SW 1271 (cell line): ENCODE measurements around the gene SLC1A3.

Experiments used
- DNase-seq, 2 experiments: peaks; one replicate each; lab custom pipeline; 2025; lab: John Stamatoyannopoulos, UW

SLC1A3 gene

DNA sequence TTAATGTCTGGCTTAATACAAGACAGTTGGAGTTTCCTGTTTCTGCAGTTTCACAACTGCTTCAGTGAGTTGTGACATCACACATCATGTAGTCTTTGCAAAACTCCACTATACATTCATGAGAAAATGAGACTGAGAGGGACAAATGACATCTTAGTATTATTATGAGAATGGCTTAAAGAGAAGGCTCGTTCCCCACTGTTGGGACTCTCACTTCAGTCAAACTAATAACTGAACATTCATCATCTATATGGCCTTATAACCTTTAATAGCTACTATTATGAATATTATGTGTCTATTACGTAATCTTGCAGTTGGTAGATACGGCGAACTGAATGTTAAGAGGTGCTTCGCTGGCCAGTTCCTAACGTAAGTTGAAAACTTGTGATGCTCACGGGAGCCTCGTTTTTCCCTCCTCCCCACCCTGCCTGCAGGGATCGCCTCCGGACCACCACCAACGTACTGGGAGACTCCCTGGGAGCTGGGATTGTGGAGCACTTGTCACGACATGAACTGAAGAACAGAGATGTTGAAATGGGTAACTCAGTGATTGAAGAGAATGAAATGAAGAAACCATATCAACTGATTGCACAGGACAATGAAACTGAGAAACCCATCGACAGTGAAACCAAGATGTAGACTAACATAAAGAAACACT lies 79.4 kb downstream of the SLC1A3 start:
- no peak for DNase-seq

DNA sequence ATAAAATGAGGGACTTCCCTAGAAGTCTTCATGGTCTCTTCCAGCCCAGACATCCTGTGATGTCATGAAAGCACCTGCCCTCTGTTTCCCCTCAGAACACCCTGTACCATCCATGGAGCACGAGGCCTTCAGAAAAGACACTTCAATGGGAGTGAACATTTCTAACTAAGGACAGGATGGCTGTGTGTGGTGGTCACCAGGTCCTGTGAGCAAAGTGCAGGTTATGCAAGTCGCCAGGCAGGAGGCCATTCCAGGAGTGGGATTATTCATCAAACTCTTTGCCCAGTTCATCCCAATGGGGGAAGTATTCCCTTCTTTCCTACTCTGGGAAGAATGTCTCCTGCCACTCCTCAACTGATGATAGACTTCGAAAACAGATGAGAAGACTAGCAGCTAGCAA lies 80.5 kb downstream of the SLC1A3 start:
- no peak for DNase-seq

DNA sequence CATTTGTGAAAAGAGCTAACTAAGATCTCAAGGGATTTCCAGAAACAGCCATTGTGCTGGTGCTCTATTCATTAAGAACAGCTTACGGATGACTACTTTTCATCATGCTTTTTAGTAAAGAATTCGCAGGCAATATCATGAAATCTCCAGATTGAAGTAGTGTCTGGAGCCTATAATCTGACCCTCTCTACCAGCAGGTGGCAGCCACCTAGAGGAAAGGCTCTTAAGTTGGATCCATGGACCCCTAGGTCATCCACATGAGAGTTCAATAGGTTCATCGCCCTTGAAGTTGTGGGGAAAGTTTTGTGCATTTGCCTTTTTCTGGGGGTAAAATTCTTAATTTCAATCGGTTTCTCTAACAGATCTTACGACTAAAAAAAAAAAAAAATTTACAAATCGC lies 82.3 kb downstream of the SLC1A3 start:
- DNase-seq, result peak in 1 of 2 experiments; percentile 36

DNA sequence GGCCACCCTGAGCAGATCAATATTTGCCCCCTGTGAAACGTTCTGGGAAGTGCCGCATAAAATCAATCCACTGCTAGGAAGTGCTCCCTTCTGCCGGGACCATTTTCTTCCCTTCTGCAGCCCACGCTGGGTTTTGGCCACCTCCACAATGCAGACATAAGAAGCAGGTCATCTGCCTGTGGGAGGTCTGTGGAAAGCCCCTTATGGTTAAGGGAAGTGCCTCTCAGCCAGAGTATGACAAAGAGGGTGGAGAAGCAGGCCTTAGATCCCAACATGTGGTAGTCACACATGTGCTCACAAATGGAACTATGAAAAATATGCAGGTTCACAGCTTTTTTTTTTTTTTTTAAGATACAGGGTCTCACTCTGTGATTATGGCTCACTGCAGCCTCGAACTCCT lies 82.8 kb downstream of the SLC1A3 start:
- no peak for DNase-seq

DNA sequence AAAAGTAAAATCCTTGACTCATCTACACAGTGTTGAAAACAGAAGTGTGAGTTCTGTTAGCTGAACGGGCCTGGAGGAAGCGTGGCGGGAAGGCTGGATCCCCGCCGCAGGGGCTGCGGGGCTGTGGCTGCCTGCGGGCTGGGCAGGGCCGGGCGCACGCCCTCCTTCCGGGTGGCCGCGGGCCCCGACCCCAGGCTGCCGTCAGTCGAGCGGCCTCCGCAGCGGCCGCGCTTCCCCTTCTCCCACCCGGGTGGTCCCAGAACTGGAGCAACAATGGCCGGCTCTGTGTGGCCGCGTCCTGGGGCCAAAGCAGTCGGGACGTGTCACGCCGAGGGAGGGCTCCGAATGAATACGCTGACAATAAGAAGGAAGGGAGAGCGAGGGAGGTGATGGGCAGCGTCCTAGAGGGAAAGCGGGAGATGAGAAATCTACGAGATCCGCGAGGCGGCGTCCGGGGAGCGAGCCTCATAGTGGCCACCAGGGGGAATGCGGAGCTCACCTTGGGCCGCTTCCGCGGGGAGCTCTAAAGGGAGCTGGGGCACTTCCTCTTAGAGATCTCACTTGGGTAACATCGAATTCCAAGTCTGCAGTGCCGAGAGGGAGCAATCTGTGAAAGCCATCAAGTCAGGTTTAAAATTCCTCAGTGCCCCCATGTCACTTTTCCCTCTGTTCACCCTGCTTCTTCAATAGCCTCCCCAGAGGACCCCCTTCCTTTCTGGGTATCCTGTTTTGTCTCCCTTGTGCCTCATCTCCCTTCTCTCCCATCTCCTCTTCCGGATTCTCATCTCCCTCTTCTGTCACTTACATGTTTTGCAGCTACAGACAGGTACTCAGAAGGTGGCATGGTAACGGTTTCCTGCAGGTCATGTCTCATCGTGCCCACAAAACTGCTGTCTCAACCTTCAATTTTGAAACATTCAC lies 83.9 kb downstream of the SLC1A3 start:
- DNase-seq, result peak; percentile 73 to 84

DNA sequence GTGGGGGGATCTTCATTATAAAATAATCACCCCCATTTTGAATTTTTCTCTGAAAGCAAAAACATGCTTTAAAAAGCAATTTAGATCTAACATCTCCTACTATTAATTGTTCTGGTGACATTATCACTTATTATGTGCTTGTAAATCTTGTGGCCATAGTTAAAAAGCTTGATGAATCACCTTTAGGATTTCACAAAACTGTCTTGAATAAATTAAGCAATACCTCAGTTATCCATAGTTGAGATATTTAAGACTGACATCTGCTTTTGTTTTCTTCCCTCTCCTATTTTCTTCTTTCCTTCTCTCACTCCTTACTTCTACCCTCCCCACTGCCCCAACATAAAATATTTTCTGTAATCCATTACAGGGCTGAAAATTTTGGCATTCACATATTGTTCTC lies 84.8 kb downstream of the SLC1A3 start:
- no peak for DNase-seq

DNA sequence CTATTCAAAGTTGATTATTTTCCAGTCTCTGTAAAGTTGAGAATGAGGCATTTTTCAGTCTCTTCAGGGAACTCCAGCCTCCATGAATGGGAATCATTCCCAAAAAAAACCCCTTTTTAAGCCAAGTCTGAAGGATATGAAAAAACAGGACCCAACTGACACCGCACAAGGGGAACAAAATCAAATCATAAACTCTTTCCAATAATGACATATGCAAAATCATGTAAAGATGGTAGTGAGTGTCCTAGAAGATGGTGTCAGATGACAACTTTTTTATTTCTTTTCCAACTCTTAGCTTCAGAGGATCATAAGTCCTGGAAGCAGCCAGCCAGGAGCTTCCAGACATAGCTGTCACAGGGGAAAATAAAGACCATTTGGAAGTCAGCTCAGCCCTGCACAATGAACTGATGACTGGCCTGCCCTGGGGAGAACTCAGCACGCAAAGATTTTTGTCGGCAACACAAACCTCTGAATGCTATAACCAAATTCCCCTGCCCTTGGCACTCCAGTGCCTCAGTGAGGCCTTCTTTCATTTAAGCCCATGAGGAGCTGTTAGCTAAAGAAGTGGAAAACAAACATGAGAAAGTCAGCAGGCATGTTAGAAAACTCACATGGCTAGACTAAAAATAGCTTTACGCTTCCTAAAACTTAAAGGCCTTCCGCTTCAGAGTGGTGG lies 85.4 kb downstream of the SLC1A3 start:
- no peak for DNase-seq

DNA sequence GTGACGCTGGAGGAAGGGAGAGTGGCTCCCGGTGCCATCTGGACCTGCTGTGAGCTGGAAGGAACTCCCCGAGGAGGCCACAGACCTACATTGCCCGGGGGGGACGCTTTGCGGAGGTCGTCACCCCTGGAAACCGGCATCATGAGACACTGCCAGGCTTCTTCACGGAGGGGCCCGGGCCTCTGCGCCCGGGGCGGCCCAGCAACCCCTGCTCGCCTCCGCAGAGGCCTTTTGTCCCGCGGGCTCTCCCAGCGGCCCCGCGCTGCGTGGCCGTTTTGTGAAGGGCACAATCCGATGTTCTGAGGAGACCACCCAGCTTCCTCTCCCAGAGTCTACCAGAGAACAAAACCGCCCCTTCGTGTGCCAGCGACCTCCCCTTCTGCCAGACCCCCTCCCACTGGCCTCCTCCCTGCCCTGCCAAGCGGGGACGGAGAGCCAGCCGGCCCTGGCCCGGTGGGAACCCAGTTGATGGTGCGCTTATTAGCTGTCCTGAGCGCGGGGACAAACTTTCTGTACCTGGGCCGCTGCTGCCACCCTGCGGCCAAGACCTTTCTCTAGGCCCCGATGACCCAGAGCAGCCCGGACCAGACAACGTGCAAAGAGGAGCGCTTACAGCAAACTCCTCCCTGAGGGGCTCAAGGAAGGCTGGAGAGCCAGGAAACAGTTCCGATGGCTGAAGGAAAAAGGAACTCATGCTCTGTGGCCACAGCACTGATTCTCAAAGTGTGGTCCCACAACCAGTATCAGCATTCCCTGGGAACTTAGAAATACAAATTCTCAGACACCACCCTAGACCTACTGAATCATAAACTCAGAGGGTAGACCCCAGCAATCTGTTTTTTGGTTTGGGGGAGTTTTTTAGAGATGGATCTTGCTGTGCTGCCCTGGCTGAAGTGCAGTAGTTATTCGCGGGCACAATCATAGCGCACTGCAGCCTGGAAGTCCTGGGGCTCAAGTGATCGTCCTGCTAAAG lies 86.7 kb downstream of the SLC1A3 start:
- DNase-seq, result no peak

DNA sequence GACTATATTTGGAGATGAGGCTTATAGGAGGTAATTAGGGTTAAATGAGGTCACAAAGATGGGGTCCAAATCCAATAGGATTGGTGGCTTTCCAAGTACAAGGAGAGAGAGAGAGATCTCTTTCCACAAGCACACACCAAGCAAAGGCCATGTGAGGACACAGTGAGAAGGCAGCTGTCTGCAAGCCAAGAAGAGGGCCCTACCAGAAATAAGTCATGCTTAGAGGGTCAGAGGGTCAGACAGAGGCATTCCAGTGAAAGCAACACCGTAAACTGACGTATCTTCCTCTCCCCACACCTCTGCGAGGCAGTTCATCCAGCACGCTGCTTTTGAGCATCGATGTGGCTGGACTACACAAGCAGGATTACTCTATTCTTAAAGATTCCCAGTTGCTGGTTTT lies 87.9 kb downstream of the SLC1A3 start:
- DNase-seq, result no peak

DNA sequence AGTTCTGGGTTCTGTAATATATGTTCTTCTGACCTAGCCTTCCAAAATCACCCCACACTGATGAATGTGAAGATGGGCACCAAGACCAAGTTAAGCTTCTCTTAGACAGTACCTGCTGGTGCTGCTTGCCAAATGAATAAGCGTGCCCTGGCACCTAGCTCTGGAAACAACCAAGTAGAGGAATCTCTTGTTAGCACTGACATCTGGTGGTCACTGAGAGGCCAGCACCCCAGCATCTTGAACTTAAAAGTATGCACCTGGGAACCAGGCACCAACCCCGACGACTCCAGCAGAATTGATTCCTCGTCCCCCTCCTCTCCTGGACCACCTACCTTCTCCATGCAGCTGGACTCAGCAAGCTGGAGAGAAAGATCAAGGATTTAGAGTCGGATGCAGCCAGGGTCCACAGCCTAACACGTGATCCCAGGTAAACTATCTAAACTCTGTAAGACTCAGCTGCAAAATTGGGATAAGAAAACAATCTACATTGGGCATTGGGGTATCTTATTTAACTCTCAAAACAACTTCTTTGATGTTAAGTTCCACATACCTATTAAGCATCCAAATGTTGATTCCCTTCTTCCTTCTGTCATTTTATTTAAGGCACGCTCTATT lies 89.8 kb downstream of the SLC1A3 start:
- peak; percentile 43 to 79 for DNase-seq

DNA sequence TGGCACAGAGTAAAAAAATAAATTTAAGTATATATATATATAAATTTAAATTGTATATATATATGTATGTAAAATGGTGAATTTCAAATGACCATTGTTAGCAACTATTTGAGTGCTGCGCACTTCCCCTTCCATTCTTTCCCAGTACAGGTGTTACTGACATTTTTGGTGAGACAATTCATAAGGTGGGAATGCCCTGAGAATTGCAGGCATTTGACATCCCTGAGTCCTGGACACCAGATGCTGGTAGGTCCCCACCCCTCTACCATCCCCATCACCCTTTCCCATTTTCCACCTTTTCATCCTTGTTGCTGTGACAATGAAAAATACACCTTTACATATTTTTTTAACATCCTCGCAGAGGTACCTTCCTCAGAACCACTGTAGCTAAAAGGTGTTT lies 91.6 kb downstream of the SLC1A3 start:
- no peak for DNase-seq

DNA sequence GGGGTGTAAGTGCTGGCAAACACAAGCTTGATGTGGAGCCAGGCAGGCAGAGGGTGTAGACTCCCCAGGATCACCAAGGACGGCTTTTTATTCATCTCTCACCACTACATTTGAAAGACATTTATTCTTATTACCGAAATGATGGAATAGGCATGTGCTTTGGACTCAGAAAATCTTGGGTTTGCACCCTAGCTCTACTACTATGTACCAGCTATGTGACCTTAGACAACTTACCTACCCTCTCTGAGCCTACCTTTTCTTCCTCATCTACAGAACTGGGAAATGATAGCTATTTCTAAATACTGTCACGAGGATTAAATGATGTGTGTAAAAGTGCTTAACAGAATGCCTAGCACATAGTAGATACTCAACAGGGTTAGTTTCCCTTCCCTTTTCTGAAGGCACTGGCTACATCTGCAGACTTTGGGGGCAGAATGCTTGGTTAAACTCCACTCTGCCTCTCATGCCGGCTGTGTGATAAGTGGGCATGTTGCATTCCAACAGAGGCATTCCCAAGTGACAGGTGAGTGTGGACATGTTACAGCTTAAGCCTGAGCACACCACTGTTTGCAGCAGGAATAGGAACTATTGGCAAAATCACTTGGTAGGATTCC lies 94.8 kb downstream of the SLC1A3 start:
- DNase-seq, result no peak

DNA sequence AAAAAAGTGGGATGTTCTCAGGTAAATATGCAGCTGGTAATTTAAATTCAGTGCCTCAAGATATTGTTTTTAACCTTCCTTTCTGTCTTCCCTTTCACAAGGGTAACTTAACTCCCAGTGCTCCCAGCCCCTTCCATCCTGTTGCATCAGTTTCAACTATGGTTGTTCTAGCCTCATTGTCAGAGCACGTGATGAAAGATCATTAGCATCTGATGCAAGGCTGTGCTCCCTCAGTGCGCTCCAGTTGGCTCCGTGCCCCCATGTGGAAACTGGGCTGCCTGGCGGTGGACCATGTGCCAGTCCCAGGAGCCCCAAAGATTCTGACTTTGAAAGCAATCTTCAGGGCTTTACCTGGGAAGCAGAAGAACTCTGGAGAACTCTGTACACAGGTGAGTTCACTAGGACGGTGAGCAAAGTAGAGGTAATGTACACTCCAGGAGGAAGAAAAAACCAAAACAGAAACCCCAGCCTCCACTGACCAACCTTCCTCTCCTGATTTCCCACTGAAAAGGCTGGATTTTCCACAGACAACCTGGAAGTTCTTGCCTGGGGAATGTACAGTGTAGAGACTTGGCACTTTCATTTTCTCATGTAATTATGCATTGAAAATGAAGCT lies 96.9 kb downstream of the SLC1A3 start:
- DNase-seq, result no peak

DNA sequence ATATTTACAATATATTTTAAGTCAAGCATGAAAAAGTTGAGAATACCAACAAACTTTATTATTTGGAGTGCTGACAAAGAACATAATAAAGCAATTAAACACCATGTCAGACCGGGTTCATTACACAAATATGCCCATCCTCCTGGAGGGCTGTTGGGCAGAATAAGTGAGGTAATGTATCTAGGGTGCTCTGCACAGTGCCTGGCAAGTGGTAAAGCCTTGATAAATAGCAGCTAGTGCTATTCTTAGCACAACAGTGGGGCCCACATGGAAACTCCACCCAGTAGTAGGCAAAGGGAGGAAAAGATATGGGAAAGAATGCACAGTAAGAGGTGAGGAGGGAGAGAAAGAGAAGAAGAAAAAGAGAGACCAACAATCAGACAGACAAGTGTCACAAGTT lies 97.7 kb downstream of the SLC1A3 start:
- no peak for DNase-seq

DNA sequence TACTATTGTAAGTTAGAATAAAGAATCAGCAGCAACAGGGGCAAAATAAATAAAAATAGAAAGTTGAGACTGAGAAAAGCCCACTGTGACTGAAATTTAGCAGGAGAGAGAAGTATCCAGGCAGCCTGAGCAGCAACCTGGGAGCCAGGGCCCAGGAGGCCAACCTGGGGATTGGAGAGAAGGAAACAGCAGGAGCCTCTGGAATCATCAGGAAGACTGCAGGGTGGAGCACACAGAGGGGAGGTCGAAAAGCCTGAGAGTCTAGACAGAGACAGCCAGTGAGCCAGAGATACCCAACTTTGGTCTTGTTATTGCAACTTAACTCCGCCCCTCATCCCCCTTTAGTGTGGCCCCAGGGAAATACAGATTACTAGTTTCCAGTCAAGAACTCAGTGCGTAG lies 98.6 kb downstream of the SLC1A3 start:
- DNase-seq, result no peak

DNA sequence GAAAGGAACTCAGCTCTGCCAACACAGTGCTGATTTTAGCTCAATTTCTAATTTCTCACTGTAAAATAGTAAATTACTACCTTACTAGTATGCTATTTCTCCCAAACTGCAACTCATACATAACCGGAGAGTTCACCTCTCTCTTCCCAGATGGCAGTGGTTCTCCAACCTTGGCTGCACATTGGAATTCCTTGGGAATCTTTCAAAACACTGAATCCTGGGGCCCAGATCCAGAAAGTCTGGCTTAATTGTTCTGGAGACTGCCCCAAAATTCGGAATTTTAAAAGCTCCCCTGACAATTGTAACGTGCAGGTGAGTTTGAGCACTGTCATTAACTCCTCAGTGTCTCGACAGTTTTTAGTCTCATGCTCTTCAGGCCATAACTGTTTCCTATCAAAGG lies 100.3 kb downstream of the SLC1A3 start:
- no peak for DNase-seq

DNA sequence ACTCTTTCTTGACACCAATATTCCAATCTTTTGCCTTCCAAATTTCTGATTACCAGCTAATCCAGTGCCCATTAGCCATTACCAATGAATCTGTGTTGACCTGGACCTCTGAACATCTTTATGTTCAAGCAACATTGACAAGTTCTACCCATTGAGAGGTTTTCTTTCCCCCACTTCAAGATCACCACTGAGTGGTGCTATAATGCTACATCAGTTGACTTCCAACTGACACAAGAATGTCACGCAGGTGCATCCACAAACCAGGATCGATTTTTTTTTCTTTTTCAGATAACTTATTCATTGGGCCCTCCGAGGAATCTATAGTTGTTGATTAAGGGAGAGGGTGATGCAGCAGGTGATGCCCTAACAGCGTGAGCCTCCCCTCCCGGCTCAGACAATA lies 102.6 kb downstream of the SLC1A3 start:
- DNase-seq, result no peak

DNA sequence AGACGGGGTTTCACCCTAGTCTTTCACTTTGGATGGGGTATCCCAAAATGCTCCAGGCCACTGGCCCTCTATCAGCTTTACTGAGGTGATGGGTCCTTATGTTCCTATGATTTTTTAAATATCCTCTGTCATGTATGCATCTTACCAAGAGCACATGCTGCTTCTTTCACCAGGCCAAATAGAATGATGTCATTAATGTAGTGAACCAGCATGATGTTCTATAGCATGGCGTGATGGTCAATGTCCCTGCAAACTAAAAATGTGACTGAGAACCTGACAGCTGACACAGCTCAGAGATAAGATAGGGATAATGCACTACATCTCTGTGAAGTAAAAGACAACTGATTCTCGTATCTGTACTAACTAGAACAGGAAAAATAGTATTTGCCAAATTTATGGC lies 103.6 kb downstream of the SLC1A3 start:
- no peak for DNase-seq

DNA sequence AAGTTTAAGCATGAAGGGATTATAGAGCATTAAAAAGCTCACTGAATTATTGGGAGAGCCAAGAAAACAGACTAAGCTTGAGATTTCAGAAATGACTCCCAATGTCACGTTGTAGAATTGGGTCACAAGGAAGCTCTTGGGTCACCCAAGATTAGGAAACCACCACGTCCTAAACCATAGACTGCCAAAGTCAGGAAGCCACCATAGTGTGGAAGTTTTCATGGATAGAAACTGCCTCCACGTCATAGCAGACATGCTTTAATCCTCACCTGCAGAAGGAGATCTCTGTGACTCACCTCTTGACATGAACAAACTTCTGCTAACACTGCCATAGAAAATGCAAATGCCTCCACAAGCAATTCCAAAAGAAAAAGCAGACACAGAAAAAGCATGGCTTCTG lies 106.3 kb downstream of the SLC1A3 start:
- no peak for DNase-seq

DNA sequence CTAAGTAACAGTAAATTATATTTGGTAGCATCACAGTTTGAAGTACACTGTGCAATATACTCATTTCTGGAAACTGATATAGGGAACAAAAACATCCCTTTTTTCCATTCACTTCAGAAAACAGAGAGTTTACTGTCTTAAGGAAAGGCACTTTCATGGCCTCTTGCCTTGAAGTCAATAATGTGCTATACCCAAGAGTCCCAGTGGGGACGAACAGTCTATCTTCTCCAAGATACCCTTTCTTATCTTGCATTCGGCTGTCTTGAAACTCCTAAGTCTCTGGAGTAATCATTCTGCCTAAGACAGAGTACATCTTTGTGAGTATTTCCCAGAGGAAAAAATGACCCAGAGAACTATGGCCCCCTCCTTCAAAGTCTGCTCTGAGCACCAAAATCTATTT lies 107.1 kb downstream of the SLC1A3 start:
- DNase-seq, result no peak
